GM21528 (cell line): ENCODE results near the gene GDPD3.

Source experiments
- ATAC-seq: cut with Tn5 transposase; IDR thresholded peaks from one replicate; pipeline ENCODE4 v1.9.1; 2021; ENCODE audit warnings: mild to moderate bottlenecking, moderate library complexity; ENCODE audit not compliant: unreplicated experiment, low FRiP score

Gene GDPD3

GRCh38 chr16:30113031-30113710 lies at the start of gene GDPD3:
GDPD3 (minus strand) TSS chr16:30113537; CDS start chr16:30113478, 59 bp downstream.
- ATAC-seq = no peak

- ATAC-seq = no peak
These were observed 43.9 kb upstream of the GDPD3 start for GRCh38 chr16:30157214-30157613.

GRCh38 chr16:30155188-30155587 lies 41.9 kb upstream of the GDPD3 start:
- no peak for ATAC-seq

- no peak for ATAC-seq
These were observed 39.2 kb upstream of the GDPD3 start for GRCh38 chr16:30152517-30152916.

- ATAC-seq = no peak
These were observed 37.8 kb upstream of the GDPD3 start for GRCh38 chr16:30151091-30151490.

- ATAC-seq = no peak
These were observed 36.1 kb upstream of the GDPD3 start for GRCh38 chr16:30149250-30149930.

GRCh38 chr16:30147843-30148510 lies 34.6 kb upstream of the GDPD3 start:
- no peak for ATAC-seq

- no peak for ATAC-seq
These were observed 32.3 kb upstream of the GDPD3 start for GRCh38 chr16:30145657-30146056.

- no peak for ATAC-seq
These were observed 31.6 kb upstream of the GDPD3 start for GRCh38 chr16:30144917-30145316.

- no peak for ATAC-seq
These were observed 30.7 kb upstream of the GDPD3 start for GRCh38 chr16:30144017-30144416.

- no peak for ATAC-seq
These were observed 30.0 kb upstream of the GDPD3 start for GRCh38 chr16:30143347-30143702.

GRCh38 chr16:30142672-30143346 lies 29.5 kb upstream of the GDPD3 start:
- ATAC-seq = no peak

GRCh38 chr16:30141750-30142149 lies 28.4 kb upstream of the GDPD3 start:
- no peak for ATAC-seq

- ATAC-seq = no peak
These were observed 26.5 kb upstream of the GDPD3 start for GRCh38 chr16:30139583-30140481.

GRCh38 chr16:30137897-30138296 lies 24.6 kb upstream of the GDPD3 start:
- no peak for ATAC-seq

GRCh38 chr16:30136971-30137605 lies 23.8 kb upstream of the GDPD3 start:
- ATAC-seq = no peak

- no peak for ATAC-seq
These were observed 19.3 kb upstream of the GDPD3 start for GRCh38 chr16:30132591-30132990.

- ATAC-seq = no peak
These were observed 18.6 kb upstream of the GDPD3 start for GRCh38 chr16:30131869-30132475.

GRCh38 chr16:30127993-30128392 lies 14.7 kb upstream of the GDPD3 start:
- ATAC-seq = no peak
